Mucosa of stomach (tissue), 1 donor: ENCODE data around the gene KIRREL3.

Experiments
- H3K27me3 ChIP-seq: one replicate; pipeline ENCODE4 v1.7.0; 2013; ENCODE audit warnings: mild to moderate bottlenecking, low read length; ENCODE audit not compliant: control insufficient read depth, insufficient read depth
- H3K36me3 ChIP-seq: one replicate; pipeline ENCODE4 v1.7.0; 2013; ENCODE audit warnings: low read length; ENCODE audit not compliant: control insufficient read depth, insufficient read depth
- H3K4me1 ChIP-seq: one replicate; pipeline ENCODE4 v1.7.0; 2013; ENCODE audit warnings: mild to moderate bottlenecking, low read length; ENCODE audit not compliant: control insufficient read depth, insufficient read depth
- H3K4me3 ChIP-seq: one replicate; pipeline ENCODE4 v1.7.0; 2013; ENCODE audit warnings: low read length
- H3K9ac ChIP-seq: one replicate; pipeline ENCODE4 v1.7.0; 2013; ENCODE audit warnings: mild to moderate bottlenecking, low read length, moderate library complexity
- H3K9me3 ChIP-seq: one replicate; pipeline ENCODE4 v1.7.0; 2013; ENCODE audit warnings: mild to moderate bottlenecking, low read length, moderate library complexity; ENCODE audit not compliant: control insufficient read depth
- donor health status: Pancreatic carcinoma.

Gene KIRREL3

GRCh38 chr11:126919147-126919823 lies 81.3 kb downstream of the KIRREL3 start:
- H3K9me3 ChIP-seq = no peaks in the 10 kb centered on the region
- no peaks in the 10 kb centered on the region for H3K4me1 ChIP-seq
- no peak overlapping the region for H3K9ac ChIP-seq
- H3K36me3 ChIP-seq = no peaks in the 10 kb centered on the region
- no peak overlapping the region for H3K4me3 ChIP-seq
- no peaks in the 10 kb centered on the region for H3K27me3 ChIP-seq

DNA sequence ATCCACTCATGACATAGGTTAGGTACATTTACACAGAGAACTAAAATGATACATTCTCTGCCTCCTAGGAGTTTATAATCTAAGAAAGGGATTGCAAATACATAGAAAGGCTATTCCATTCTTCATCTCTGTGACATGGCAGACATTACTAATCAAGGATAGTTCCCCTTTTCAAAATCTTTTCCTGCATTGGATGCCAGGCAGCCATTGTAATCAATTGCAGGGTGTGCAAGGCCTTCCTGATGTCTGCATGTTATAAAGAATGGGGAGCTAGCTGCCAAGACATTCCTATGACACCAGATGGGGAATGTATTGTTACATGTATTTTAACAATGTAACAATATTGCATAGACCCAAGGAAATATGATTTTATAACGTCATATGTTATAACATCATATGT lies 82.0 kb downstream of the KIRREL3 start:
- Histone ChIP-seq H3K36me3 (no peaks in the 10 kb centered on the region), H3K9me3 (no peaks in the 10 kb centered on the region), H3K27me3 (no peaks in the 10 kb centered on the region), H3K4me1 (no peaks in the 10 kb centered on the region), H3K4me3 (no peak overlapping the region), H3K9ac (no peak overlapping the region)

DNA sequence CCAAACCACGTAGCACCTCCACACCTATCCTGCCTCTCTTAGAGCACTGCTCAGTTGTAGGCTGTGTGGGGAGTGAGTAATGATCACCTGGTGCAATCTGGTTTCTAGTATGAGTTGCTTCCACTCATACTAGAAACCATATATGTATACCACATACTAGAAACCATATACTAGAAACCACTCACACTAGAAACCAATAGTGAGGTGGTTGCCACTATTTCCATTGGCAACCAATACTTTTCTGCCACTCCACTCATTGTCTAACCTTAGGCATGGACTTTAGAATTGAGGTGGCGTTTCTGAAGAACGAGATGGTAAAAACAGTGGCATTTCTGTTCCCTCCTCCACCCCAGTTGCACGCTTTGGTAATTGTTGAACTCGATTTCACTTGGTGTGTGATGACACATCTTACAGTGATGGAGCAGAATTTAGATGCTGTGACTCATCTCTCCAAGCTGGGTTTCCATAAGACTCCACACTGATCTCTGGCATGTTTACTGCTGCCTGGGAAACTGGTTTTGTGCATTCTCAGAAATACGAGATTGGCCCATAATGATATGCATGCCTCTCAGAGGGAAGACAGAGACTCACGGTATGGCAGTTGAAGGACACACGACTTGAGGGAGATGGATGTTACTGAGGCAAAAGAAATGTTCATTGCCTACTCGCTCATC lies 82.9 kb downstream of the KIRREL3 start:
- Histone ChIP-seq H3K4me1 (no peaks in the 10 kb centered on the region), H3K4me3 (no peak overlapping the region), H3K36me3 (no peaks in the 10 kb centered on the region), H3K27me3 (no peaks in the 10 kb centered on the region), H3K9ac (no peak overlapping the region), H3K9me3 (no peaks in the 10 kb centered on the region)

DNA sequence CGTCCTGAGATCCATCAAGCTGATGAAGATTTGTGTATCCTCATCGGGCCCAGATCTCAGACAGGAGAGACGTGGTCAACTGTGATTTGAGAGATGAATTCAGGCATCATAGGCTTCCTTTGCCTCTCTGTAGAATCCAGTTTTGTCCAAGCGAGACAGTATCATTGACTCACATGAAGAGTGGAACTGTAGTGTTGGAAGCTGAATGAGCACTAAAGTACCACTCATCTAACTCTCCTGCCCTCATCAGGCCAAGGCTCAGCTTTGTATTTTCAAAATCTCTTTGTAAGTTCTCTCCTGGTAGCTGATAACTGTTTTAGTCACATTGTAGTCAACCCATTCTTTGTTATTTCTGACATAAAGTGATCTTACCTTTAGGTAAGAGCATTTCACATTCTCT lies 85.1 kb downstream of the KIRREL3 start:
- Histone ChIP-seq H3K36me3 (no peaks in the 10 kb centered on the region), H3K9me3 (no peaks in the 10 kb centered on the region), H3K9ac (no peak overlapping the region), H3K27me3 (no peaks in the 10 kb centered on the region), H3K4me3 (no peak overlapping the region), H3K4me1 (no peaks in the 10 kb centered on the region)

DNA sequence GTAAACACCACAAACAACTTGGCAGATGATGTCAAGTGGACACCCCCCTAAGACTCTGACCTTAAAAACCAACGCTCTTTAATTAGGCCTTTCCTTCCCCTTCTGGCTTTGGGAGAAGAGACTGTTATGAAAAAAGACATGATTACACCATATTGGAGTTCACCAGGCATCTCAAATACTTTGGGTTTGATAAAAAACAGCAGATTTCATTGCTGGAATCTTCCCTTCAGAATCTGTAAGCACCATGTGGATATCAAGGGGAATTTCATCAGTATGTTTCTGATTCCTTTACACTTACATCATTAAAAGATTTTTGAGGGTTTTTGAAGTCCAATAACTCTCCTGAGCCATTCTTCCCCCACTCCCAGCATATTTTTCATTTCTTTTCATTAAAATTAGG lies 85.6 kb downstream of the KIRREL3 start:
- no peak overlapping the region for H3K4me3 ChIP-seq
- H3K9ac ChIP-seq = no peak overlapping the region
- no peaks in the 10 kb centered on the region for H3K27me3 ChIP-seq
- H3K9me3 ChIP-seq = no peaks in the 10 kb centered on the region
- no peaks in the 10 kb centered on the region for H3K4me1 ChIP-seq
- H3K36me3 ChIP-seq = no peaks in the 10 kb centered on the region

- Histone ChIP-seq H3K9me3 (no peaks in the 10 kb centered on the region), H3K4me1 (no peaks in the 10 kb centered on the region), H3K9ac (no peak overlapping the region), H3K4me3 (no peak overlapping the region), H3K36me3 (no peaks in the 10 kb centered on the region), H3K27me3 (no peaks in the 10 kb centered on the region)
Measured at GRCh38 chr11:126914166-126914565, 86.4 kb downstream of the KIRREL3 start.

DNA sequence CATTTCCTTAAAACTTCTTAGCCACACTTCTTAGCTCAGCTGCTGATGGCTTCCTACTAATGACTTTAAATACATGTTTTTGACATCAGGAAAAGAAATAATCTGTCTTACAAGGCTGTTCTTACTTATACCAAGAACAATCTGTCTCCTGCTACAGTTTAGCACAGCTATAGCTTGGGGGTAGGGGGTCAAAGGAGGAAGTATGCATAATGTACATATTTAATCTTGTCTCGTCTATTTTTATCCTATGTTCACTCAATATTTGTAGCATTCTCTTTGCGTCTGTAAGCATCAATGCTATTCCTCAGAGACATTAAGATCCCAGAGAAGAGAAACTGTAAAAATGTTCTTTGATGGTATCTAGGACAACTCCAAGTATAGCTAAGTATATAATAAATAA lies 96.0 kb downstream of the KIRREL3 start:
- Histone ChIP-seq H3K36me3 (no peaks in the 10 kb centered on the region), H3K9me3 (no peaks in the 10 kb centered on the region), H3K27me3 (no peaks in the 10 kb centered on the region), H3K9ac (no peak overlapping the region), H3K4me3 (no peak overlapping the region), H3K4me1 (no peaks in the 10 kb centered on the region)

- H3K4me3 ChIP-seq = no peak overlapping the region
- H3K27me3 ChIP-seq = no peaks in the 10 kb centered on the region
- no peaks in the 10 kb centered on the region for H3K9me3 ChIP-seq
- no peaks in the 10 kb centered on the region for H3K36me3 ChIP-seq
- H3K9ac ChIP-seq = no peak overlapping the region
- no peaks in the 10 kb centered on the region for H3K4me1 ChIP-seq
Measured at GRCh38 chr11:126901783-126902182, 98.8 kb downstream of the KIRREL3 start.

GRCh38 chr11:126899961-126900748 lies 100.4 kb downstream of the KIRREL3 start:
- H3K36me3 ChIP-seq = no peaks in the 10 kb centered on the region
- no peaks in the 10 kb centered on the region for H3K27me3 ChIP-seq
- no peaks in the 10 kb centered on the region for H3K4me1 ChIP-seq
- no peak overlapping the region for H3K9ac ChIP-seq
- no peaks in the 10 kb centered on the region for H3K9me3 ChIP-seq
- no peak overlapping the region for H3K4me3 ChIP-seq

GRCh38 chr11:126898802-126899201 lies 101.8 kb downstream of the KIRREL3 start:
- H3K36me3 ChIP-seq = no peaks in the 10 kb centered on the region
- H3K4me3 ChIP-seq = no peak overlapping the region
- H3K4me1 ChIP-seq = no peaks in the 10 kb centered on the region
- no peak overlapping the region for H3K9ac ChIP-seq
- no peaks in the 10 kb centered on the region for H3K27me3 ChIP-seq
- no peaks in the 10 kb centered on the region for H3K9me3 ChIP-seq

GRCh38 chr11:126897430-126897829 lies 103.1 kb downstream of the KIRREL3 start:
- Histone ChIP-seq H3K9me3 (no peaks in the 10 kb centered on the region), H3K36me3 (no peaks in the 10 kb centered on the region), H3K4me3 (no peak overlapping the region), H3K9ac (no peak overlapping the region), H3K27me3 (no peaks in the 10 kb centered on the region), H3K4me1 (no peaks in the 10 kb centered on the region)

- Histone ChIP-seq H3K9ac (no peak overlapping the region), H3K9me3 (no peaks in the 10 kb centered on the region), H3K4me1 (no peaks in the 10 kb centered on the region), H3K27me3 (no peaks in the 10 kb centered on the region), H3K4me3 (no peak overlapping the region), H3K36me3 (no peaks in the 10 kb centered on the region)
Measured at GRCh38 chr11:126896025-126896424, 104.5 kb downstream of the KIRREL3 start.
